ENCODE results near the gene NME3. TPM values are rescaled to one million over a fixed set of nuclear protein-coding genes. Genes with fewer than 3 reads are reported as not detected.

NME3 gene
- total and polyA plus RNA-seq, 2 of the 4 experiments (the other 2 are of a cell fraction) = 12.7 to 41.2 TPM

- no peak for TF ChIP-seq NFE2L2 (IDR thresholded peaks at IDR 0.05; ENCODE audit: low read depth, low read length)
Observed at GRCh38 chr16:1723450-1724147, 47.7 kb downstream of the NME3 start (continued).

GRCh38 chr16:1721372-1721771 is 50.0 kb downstream of the NME3 start:
- no peak overlapping the region for H3K14ac ChIP-seq (replicated peaks; ENCODE audit: low read depth, low read length)
- no peak overlapping the region for H2BK5ac ChIP-seq (ENCODE audit: low read depth, low read length, poor library complexity, severe bottlenecking)
- H3K4me2 ChIP-seq (ENCODE audit: low read depth, low read length) = no peak overlapping the region
- peaks cover 8% of the 10 kb centered on the region for H3K4me1 ChIP-seq (ENCODE audit: control insufficient read depth, insufficient read depth, low read length)
- H2AK9ac ChIP-seq (replicated peaks; ENCODE audit: low read depth, low read length, poor library complexity) = no peak overlapping the region
- no peak overlapping the region; the same call in 1 of the 2 replicates for H2BK120ac ChIP-seq (ENCODE audit: low read depth, low read length)
- intact Hi-C loops (cut with micrococcal nuclease) (no loop called here), in situ Hi-C loops (cut with MboI; ENCODE audit: low sequenced_read_pairs) (no loop called here), dilution Hi-C loops (cut with HindIII; ENCODE audit: low sequenced_read_pairs, unreplicated experiment) (no loop called here)
- WGBS, 2 experiments (ENCODE audit: extremely low coverage in 2 of 2, insufficient read length in 1 of 2) = 95% methylated on average over 5 of the region's 9 CpGs; no CpG with 5 or more reads in 1 of the 2 experiments
- no peak overlapping the region for H2BK15ac ChIP-seq (ENCODE audit: low read depth, low read length)
- H3K79me1 ChIP-seq (ENCODE audit: low read depth in 1 of 2, low read length in 2 of 2) = peaks cover 21 to 73% of the 10 kb centered on the region in 2 experiments
- no TSS peak for BruUV-seq (replicated peaks)
- peaks cover 53% of the 10 kb centered on the region for H4K20me1 ChIP-seq (ENCODE audit: insufficient read depth, low read length)
- H3K9me3 ChIP-seq (ENCODE audit: control insufficient read depth, insufficient read depth, low read length) = no peaks in the 10 kb centered on the region
- H4K8ac ChIP-seq (ENCODE audit: low read depth in 2 of 2, low read length in 2 of 2) = 0 out of 4 replicates have a peak overlapping the region, but pooled peaks of 1 of the 2 experiments have one; percentile 31
- no peak overlapping the region for H2AFZ ChIP-seq (replicated peaks; ENCODE audit: low read length, poor library complexity)
- no peak overlapping the region for H4K91ac ChIP-seq (ENCODE audit: insufficient read depth, low read depth, low read length)
- H2BK20ac ChIP-seq (ENCODE audit: low read depth, low read length) = no peak overlapping the region
- peaks cover 10% of the 10 kb centered on the region for H3K9me1 ChIP-seq (ENCODE audit: insufficient read depth, low read length)
- H3K56ac ChIP-seq (ENCODE audit: extremely low read depth, insufficient read depth, low read length) = no peak overlapping the region
- H3K9ac ChIP-seq (ENCODE audit: low read depth, low read length) = no peak overlapping the region
- no peak for ATAC-seq (ENCODE audit: low read depth)
- H3K4ac ChIP-seq (ENCODE audit: low read depth, low read length) = peak overlapping the region; percentile 51; the same call in 1 of the 2 replicates
- H4K5ac ChIP-seq (ENCODE audit: low read depth, low read length) = no peak overlapping the region
- CTCF ChIA-PET = no interaction called here
- no peak for DNase-seq
- POLR2A ChIA-PET (ENCODE audit: unreplicated experiment) = no interaction called here
- H2AK5ac ChIP-seq (ENCODE audit: low read depth, low read length) = peak overlapping the region; percentile 33; the same call in 1 of the 2 replicates
- H3K4me3 ChIP-seq (ENCODE audit: insufficient read depth, low read depth, low read length) = no peak overlapping the region
- no peak overlapping the region for H3K18ac ChIP-seq (ENCODE audit: low read depth, low read length)
- H3K27ac ChIP-seq (ENCODE audit: insufficient read depth, low read length) = no peak overlapping the region; the same call in 1 of the 2 replicates
- no peaks in the 10 kb centered on the region for H3K27me3 ChIP-seq (ENCODE audit: control insufficient read depth, insufficient read depth, low read length)
- peaks cover 11% of the 10 kb centered on the region for H3K36me3 ChIP-seq (ENCODE audit: control insufficient read depth, insufficient read depth, low read length)
- 0 out of 2 replicates have a peak overlapping the region, but pooled peaks have one; percentile 32 for H3K23ac ChIP-seq (ENCODE audit: low read depth, low read length)
- TF ChIP-seq CTCF (conservative IDR thresholded peaks at IDR 0.05; ENCODE audit: low read depth, low read length) = no peak
- TF ChIP-seq MAFK (IDR thresholded peaks at IDR 0.05; ENCODE audit: low read depth, low read length) = no peak
- TF ChIP-seq RAD21 (IDR thresholded peaks at IDR 0.05; ENCODE audit: low read length) = no peak
- no peak for TF ChIP-seq RCOR1 (IDR thresholded peaks at IDR 0.05; ENCODE audit: insufficient replicate concordance, low read length)
- no peak for TF ChIP-seq MAZ (IDR thresholded peaks at IDR 0.05; ENCODE audit: borderline replicate concordance, low read depth, low read length)
- TF ChIP-seq FOS (IDR thresholded peaks at IDR 0.05; ENCODE audit: low read depth, low read length) = no peak
- TF ChIP-seq MXI1 (IDR thresholded peaks at IDR 0.05; ENCODE audit: borderline replicate concordance, low read depth, low read length) = no peak
- TF ChIP-seq SMC3 (IDR thresholded peaks at IDR 0.05; ENCODE audit: low read depth, low read length) = no peak
- no peak for TF ChIP-seq BHLHE40 (IDR thresholded peaks at IDR 0.05; ENCODE audit: low read depth, low read length)
- TF ChIP-seq ELK1 (IDR thresholded peaks at IDR 0.05; ENCODE audit: borderline replicate concordance, low read depth, low read length) = no peak
- TF ChIP-seq RFX5 (IDR thresholded peaks at IDR 0.05; ENCODE audit: low read depth, low read length) = no peak
- no peak for TF ChIP-seq CHD1 (IDR thresholded peaks at IDR 0.05; ENCODE audit: low read depth, low read length)
- no peak for TF ChIP-seq CEBPB (IDR thresholded peaks at IDR 0.05; ENCODE audit: low read depth, low read length)
